ENCODE data around the gene PLD2. TPM values are rescaled to one million over a fixed set of nuclear protein-coding genes. Genes with fewer than 3 reads are reported as not detected.

The PLD2 gene
- total RNA-seq, 1 experiment from 2014 or later: 31.7 TPM

- no peak for DNase-seq (ENCODE audit: unreplicated experiment)
- H3K27ac Mint-ChIP-seq (ENCODE audit: low read depth, unreplicated experiment): peak overlapping the region; percentile 55
- H3K4me1 Mint-ChIP-seq (ENCODE audit: insufficient read depth, unreplicated experiment): peaks cover 44% of the 10 kb centered on the region
- CTCF ChIA-PET: interaction anchor here (0.9 to 1.2 kb wide), 3 partner anchors 9 to 19 kb away, joined by 3 read pairs; no protein-coding TSS in a partner anchor
- H3K4me3 Mint-ChIP-seq (ENCODE audit: unreplicated experiment): no peak overlapping the region
- no peaks in the 10 kb centered on the region for H3K9me3 Mint-ChIP-seq (ENCODE audit: unreplicated experiment)
- no peaks in the 10 kb centered on the region for H3K27me3 Mint-ChIP-seq (ENCODE audit: insufficient read depth, unreplicated experiment)
- BruUV-seq (replicated peaks): no TSS peak
- intact Hi-C loops (cut with micrococcal nuclease): no loop called here
- POLR2A ChIA-PET: interaction anchor here (8.9 kb wide), 1 partner anchor 9 kb away, joined by 211 read pairs; no protein-coding TSS in a partner anchor
- TF ChIP-seq CTCF (IDR thresholded peaks at IDR 0.05; ENCODE audit: unreplicated experiment): no peak
- H3K36me3 Mint-ChIP-seq (ENCODE audit: insufficient read depth, unreplicated experiment): peaks cover 28% of the 10 kb centered on the region
These were observed 33.3 kb downstream of the PLD2 start for GRCh38 chr17:4839965-4840892.

GRCh38 chr17:4840893-4841242, 33.9 kb downstream of the PLD2 start:
- Mint-ChIP-seq H3K27ac (ENCODE audit: low read depth, unreplicated experiment) (peak overlapping the region; percentile 55), H3K4me1 (ENCODE audit: insufficient read depth, unreplicated experiment) (peaks cover 44% of the 10 kb centered on the region), H3K27me3 (ENCODE audit: insufficient read depth, unreplicated experiment) (no peaks in the 10 kb centered on the region), H3K36me3 (ENCODE audit: insufficient read depth, unreplicated experiment) (peaks cover 31% of the 10 kb centered on the region), H3K9me3 (ENCODE audit: unreplicated experiment) (no peaks in the 10 kb centered on the region), H3K4me3 (ENCODE audit: unreplicated experiment) (no peak overlapping the region)
- CTCF ChIA-PET: interaction anchor here (0.9 kb wide), 1 partner anchor 8 kb away, joined by 3 read pairs; no protein-coding TSS in a partner anchor
- no TSS peak for BruUV-seq (replicated peaks)
- DNase-seq (ENCODE audit: unreplicated experiment): no peak
- TF ChIP-seq CTCF (IDR thresholded peaks at IDR 0.05; ENCODE audit: unreplicated experiment): no peak
- POLR2A ChIA-PET: interaction anchor here (8.9 kb wide), 1 partner anchor 8 kb away, joined by 211 read pairs; no protein-coding TSS in a partner anchor
- intact Hi-C loops (cut with micrococcal nuclease): no loop called here

- ChIA-PET POLR2A (interaction anchor here (0.9 to 13.6 kb wide), 3 partner anchors 6 to 131 kb away, joined by 3 to 211 read pairs (median 3); partner anchors contain the start of gene MINK1), CTCF (interaction anchor here (1.0 kb wide), 1 partner anchor 60 kb away, joined by 4 read pairs; the partner anchor contains the start of gene CHRNE)
- BruUV-seq (replicated peaks): no TSS peak
- Mint-ChIP-seq H3K27me3 (ENCODE audit: insufficient read depth, unreplicated experiment) (no peaks in the 10 kb centered on the region), H3K4me1 (ENCODE audit: insufficient read depth, unreplicated experiment) (peaks cover 48% of the 10 kb centered on the region), H3K27ac (ENCODE audit: low read depth, unreplicated experiment) (peak overlapping the region; percentile 39), H3K36me3 (ENCODE audit: insufficient read depth, unreplicated experiment) (peaks cover 32% of the 10 kb centered on the region), H3K4me3 (ENCODE audit: unreplicated experiment) (no peak overlapping the region), H3K9me3 (ENCODE audit: unreplicated experiment) (no peaks in the 10 kb centered on the region)
- intact Hi-C loops (cut with micrococcal nuclease): no loop called here
- no peak for DNase-seq (ENCODE audit: unreplicated experiment)
- no peak for TF ChIP-seq CTCF (IDR thresholded peaks at IDR 0.05; ENCODE audit: unreplicated experiment)
These were observed 35.4 kb downstream of the PLD2 start for GRCh38 chr17:4842376-4842775.

DNA sequence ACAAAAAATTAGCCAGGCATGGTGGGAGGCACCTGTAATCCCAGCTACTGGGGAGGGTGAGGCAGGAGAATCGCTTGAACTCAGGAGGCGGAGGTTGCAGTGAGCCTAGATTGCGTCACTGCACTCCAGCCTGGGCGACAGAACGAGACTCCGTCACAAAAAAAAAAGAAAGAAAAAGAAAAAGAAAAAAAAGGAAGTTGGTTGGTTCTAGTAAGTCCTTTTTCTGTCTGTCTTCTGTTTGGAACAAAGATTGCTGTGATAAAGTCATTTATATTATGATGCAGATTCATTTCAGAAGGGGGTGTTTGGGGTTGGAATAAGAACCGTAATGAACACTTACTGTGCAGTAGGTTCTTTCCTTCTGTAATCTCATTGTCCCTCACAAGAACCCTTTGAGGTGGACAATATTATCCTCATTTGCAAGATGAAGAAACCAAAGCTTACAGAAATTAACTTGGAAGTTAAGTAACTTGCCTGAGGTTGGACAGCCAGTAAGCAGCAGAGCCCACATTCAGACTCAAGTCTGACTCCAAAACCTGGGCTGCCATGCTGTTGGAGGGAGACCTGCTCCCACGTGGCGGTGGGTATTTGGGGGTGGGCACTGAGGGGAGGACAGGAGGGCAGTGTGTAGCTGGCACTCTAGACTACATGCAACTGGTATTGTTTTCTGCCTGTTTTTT, 36.5 kb downstream of the PLD2 start:
- no peak for TF ChIP-seq CTCF (IDR thresholded peaks at IDR 0.05; ENCODE audit: unreplicated experiment)
- CTCF ChIA-PET: interaction anchor here (1.2 kb wide), 1 partner anchor 9 kb away, joined by 3 read pairs; no protein-coding TSS in a partner anchor
- H3K27ac Mint-ChIP-seq (ENCODE audit: low read depth, unreplicated experiment): no peak overlapping the region
- H3K4me1 Mint-ChIP-seq (ENCODE audit: insufficient read depth, unreplicated experiment): peaks cover 50% of the 10 kb centered on the region
- no TSS peak for BruUV-seq (replicated peaks)
- no peak overlapping the region for H3K4me3 Mint-ChIP-seq (ENCODE audit: unreplicated experiment)
- H3K36me3 Mint-ChIP-seq (ENCODE audit: insufficient read depth, unreplicated experiment): peaks cover 36% of the 10 kb centered on the region
- no peak for DNase-seq (ENCODE audit: unreplicated experiment)
- POLR2A ChIA-PET: interaction anchor here (0.5 to 13.6 kb wide), 5 partner anchors 7 to 132 kb away, joined by 3 to 211 read pairs (median 3); partner anchors contain the start of genes MINK1 and PSMB6
- no peaks in the 10 kb centered on the region for H3K27me3 Mint-ChIP-seq (ENCODE audit: insufficient read depth, unreplicated experiment)
- intact Hi-C loops (cut with micrococcal nuclease): no loop called here
- no peaks in the 10 kb centered on the region for H3K9me3 Mint-ChIP-seq (ENCODE audit: unreplicated experiment)
